ENCODE measurements around the gene SNX32.
A peak's percentile ranks its signal among the peaks of the same experiment; 100 is the strongest.

The SNX32 gene

DNA sequence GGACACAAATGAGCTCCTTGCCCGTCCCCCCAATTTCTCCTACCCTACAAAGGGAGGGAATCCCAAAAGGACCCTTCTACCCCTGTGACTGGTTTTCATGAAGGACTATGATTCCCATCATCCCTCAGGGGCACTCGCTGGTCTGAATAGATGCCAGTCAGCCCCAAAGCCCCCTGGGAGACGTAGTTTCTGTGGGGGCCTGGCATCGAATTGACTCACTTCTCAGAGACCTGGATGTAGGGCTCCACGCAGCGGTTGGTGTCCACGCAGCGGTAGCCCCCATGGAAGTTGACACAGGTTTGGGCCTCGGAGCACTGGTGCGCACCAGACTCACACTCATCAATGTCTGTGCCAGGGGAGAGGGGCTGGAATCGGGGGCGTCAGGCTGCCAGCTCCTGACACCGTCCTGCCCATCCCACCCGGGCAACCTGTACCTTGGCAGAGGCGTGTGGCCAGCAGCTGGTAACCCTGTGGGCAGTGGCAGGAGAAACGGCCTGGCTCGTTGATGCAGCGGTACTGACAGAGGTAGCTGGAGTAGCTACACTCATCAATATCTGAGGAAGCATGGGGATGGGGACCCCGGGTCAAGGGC lies 34.4 kb downstream of the SNX32 start:
- Histone ChIP-seq H3K9ac (ENCODE audit: low read depth in 1 of 2, low read length in 2 of 2) (no peak overlapping the region), H3K4me1 (ENCODE audit: control insufficient read depth in 1 of 2, insufficient read depth in 2 of 2, low read length in 2 of 2) (peaks cover 9 to 17% of the 10 kb centered on the region in 2 donors), H3K4me3 (ENCODE audit: low read depth in 1 of 2, low read length in 2 of 2) (no peak overlapping the region), H3K27ac (ENCODE audit: low read depth, low read length) (no peak overlapping the region), H3K27me3 (ENCODE audit: control insufficient read depth in 1 of 2, insufficient read depth in 2 of 2, low read length in 2 of 2) (no peaks in the 10 kb centered on the region), H3K36me3 (ENCODE audit: control insufficient read depth in 1 of 2, insufficient read depth in 2 of 2, low read length in 2 of 2) (peaks cover 38 to 46% of the 10 kb centered on the region in 2 donors), H3K9me3 (ENCODE audit: control insufficient read depth in 1 of 2, low read length in 2 of 2) (no peaks in the 10 kb centered on the region)

DNA sequence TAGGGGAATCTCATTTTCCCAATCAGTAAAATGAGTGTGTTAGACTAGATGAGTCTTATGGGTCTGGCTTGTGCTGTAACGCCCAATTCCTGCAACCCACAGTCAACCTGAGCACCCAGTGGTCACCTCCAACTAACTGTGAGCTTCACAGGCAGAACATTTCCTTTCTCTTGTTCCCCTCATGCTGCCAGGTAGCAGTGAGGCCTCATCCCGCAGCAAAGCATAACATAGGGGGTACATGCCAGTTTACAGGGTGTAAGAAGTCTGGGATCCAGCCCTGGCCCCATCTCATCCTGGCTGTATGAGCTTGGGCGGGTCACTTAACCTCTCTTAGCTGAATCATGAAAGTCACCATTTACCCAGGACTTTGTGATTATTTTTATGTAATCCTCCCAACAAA lies 35.1 kb downstream of the SNX32 start:
- no peak overlapping the region for H3K9ac ChIP-seq (ENCODE audit: low read depth in 1 of 2, low read length in 2 of 2)
- no peak overlapping the region for H3K27ac ChIP-seq (ENCODE audit: low read depth, low read length)
- peaks cover 12 to 17% of the 10 kb centered on the region in 2 donors for H3K4me1 ChIP-seq (ENCODE audit: control insufficient read depth in 1 of 2, insufficient read depth in 2 of 2, low read length in 2 of 2)
- H3K9me3 ChIP-seq (ENCODE audit: control insufficient read depth in 1 of 2, low read length in 2 of 2): no peaks in the 10 kb centered on the region
- peaks cover 31 to 39% of the 10 kb centered on the region in 2 donors for H3K36me3 ChIP-seq (ENCODE audit: control insufficient read depth in 1 of 2, insufficient read depth in 2 of 2, low read length in 2 of 2)
- H3K27me3 ChIP-seq (ENCODE audit: control insufficient read depth in 1 of 2, insufficient read depth in 2 of 2, low read length in 2 of 2): no peaks in the 10 kb centered on the region
- no peak overlapping the region for H3K4me3 ChIP-seq (ENCODE audit: low read depth in 1 of 2, low read length in 2 of 2)

DNA sequence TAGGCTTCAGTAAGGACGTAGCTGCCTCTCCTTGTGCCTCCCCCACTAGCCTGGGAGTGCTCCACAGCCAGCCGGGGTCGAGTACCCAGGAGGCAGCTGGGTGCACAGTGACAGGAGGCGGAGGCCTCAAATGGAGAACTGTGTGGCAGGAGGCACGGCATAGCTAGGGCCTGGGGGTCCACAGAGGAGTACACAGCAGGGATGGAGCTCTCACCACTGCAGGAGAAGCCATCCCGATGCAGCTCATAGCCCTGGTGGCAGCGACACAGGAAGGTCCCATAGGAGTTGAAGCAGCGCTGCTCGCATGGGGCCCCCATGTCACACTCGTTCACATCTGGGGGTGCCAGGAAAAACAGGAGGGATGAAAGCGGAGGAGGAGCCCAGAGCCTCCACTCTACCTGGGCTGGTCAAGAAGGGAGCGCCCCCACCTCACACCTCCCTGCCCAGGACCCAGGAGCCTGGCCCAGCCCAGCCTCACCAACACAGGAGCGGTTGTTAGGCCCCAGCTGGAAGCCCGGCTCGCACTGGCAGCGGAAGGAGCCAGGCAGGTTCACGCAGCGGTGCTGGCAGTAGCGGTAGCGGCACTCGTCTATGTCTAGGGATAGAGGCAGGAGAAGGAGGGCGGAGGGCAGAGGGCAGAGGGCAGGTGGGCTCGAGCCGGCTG lies 36.0 kb downstream of the SNX32 start:
- Histone ChIP-seq H3K4me1 (ENCODE audit: control insufficient read depth in 1 of 2, insufficient read depth in 2 of 2, low read length in 2 of 2) (peaks cover 12 to 17% of the 10 kb centered on the region in 2 donors), H3K27me3 (ENCODE audit: control insufficient read depth in 1 of 2, insufficient read depth in 2 of 2, low read length in 2 of 2) (no peaks in the 10 kb centered on the region), H3K9ac (ENCODE audit: low read depth in 1 of 2, low read length in 2 of 2) (no peak overlapping the region), H3K9me3 (ENCODE audit: control insufficient read depth in 1 of 2, low read length in 2 of 2) (no peaks in the 10 kb centered on the region), H3K27ac (ENCODE audit: low read depth, low read length) (no peak overlapping the region), H3K4me3 (ENCODE audit: low read depth in 1 of 2, low read length in 2 of 2) (no peak overlapping the region), H3K36me3 (ENCODE audit: control insufficient read depth in 1 of 2, insufficient read depth in 2 of 2, low read length in 2 of 2) (peaks cover 22 to 30% of the 10 kb centered on the region in 2 donors)

DNA sequence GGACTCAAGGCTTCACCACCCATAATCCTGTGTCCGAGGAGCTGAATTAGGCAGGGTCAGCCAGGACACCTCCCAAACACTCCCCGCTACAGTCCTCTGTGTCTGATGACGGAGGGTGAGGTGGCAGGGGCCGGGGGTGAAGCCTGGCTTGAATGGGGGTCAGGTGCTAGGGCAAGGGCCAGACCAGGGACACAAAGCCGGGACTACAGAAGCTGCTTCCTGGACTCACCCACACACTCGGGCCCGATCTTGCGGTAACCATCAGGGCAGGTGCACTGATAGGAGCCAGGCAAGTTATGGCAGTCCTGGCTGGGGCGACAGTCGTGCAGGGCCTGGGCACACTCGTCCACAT lies 36.5 kb downstream of the SNX32 start:
- Histone ChIP-seq H3K9me3 (ENCODE audit: control insufficient read depth in 1 of 2, low read length in 2 of 2) (no peaks in the 10 kb centered on the region), H3K27ac (ENCODE audit: low read depth, low read length) (no peak overlapping the region), H3K27me3 (ENCODE audit: control insufficient read depth in 1 of 2, insufficient read depth in 2 of 2, low read length in 2 of 2) (no peaks in the 10 kb centered on the region), H3K4me3 (ENCODE audit: low read depth in 1 of 2, low read length in 2 of 2) (no peak overlapping the region), H3K4me1 (ENCODE audit: control insufficient read depth in 1 of 2, insufficient read depth in 2 of 2, low read length in 2 of 2) (peaks cover 12 to 17% of the 10 kb centered on the region in 2 donors), H3K36me3 (ENCODE audit: control insufficient read depth in 1 of 2, insufficient read depth in 2 of 2, low read length in 2 of 2) (peaks cover 17 to 25% of the 10 kb centered on the region in 2 donors), H3K9ac (ENCODE audit: low read depth in 1 of 2, low read length in 2 of 2) (no peak overlapping the region)

DNA sequence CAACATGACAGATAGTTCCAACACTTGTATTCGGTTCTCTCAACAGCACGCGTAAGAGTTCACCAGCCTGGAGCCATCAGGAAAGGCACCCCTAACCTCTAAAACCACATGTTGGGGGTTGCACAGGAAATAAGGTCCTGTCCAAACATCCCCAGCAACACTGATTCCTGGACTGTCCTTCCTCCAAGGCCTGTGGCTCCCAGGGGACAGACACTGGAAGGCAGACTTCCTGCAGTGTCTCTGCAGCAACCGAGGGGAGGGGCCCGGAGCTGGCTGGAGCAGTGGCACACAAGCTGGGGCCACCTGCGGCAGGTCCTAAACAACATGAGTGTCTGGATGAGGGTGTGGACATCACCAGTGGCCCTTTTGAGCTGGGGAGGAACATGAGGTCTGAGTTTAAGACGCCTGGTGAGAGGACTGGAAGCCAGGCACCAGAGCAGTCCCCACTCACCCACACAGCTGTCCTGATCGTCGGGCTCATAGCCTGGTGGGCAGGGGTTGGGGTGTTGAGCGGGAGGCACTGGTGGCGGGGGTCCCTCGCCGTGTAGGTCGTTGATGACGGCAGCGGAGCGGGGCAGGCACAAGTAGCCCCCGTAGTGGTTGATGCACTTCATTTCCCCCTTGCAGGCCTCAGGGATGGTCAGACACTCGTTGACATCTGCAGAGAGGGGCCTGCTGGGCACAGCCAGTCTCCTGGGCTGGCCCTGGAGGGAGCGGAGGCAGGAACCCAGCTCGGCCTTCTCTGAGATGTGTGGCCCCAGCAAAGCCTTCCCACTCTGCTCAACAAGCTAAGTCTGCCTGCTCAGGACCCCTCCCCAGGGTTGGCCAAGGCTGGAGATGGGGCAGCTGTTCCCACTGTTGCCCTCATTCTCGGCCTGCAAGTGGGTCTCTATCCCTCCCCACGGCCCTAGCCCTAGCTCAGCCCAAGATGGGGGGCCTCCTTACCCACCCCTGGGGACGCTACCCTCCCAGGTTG lies 37.2 kb downstream of the SNX32 start:
- H3K4me1 ChIP-seq (ENCODE audit: control insufficient read depth in 1 of 2, insufficient read depth in 2 of 2, low read length in 2 of 2): peaks cover 12 to 17% of the 10 kb centered on the region in 2 donors
- H3K36me3 ChIP-seq (ENCODE audit: control insufficient read depth in 1 of 2, insufficient read depth in 2 of 2, low read length in 2 of 2): peaks cover 10 to 18% of the 10 kb centered on the region in 2 donors
- peak overlapping the region in 1 of 2 donors; percentile 48 for H3K9ac ChIP-seq (ENCODE audit: low read depth in 1 of 2, low read length in 2 of 2)
- H3K4me3 ChIP-seq (ENCODE audit: low read depth in 1 of 2, low read length in 2 of 2): no peak overlapping the region
- no peaks in the 10 kb centered on the region for H3K9me3 ChIP-seq (ENCODE audit: control insufficient read depth in 1 of 2, low read length in 2 of 2)
- no peaks in the 10 kb centered on the region for H3K27me3 ChIP-seq (ENCODE audit: control insufficient read depth in 1 of 2, insufficient read depth in 2 of 2, low read length in 2 of 2)
- no peak overlapping the region for H3K27ac ChIP-seq (ENCODE audit: low read depth, low read length)

DNA sequence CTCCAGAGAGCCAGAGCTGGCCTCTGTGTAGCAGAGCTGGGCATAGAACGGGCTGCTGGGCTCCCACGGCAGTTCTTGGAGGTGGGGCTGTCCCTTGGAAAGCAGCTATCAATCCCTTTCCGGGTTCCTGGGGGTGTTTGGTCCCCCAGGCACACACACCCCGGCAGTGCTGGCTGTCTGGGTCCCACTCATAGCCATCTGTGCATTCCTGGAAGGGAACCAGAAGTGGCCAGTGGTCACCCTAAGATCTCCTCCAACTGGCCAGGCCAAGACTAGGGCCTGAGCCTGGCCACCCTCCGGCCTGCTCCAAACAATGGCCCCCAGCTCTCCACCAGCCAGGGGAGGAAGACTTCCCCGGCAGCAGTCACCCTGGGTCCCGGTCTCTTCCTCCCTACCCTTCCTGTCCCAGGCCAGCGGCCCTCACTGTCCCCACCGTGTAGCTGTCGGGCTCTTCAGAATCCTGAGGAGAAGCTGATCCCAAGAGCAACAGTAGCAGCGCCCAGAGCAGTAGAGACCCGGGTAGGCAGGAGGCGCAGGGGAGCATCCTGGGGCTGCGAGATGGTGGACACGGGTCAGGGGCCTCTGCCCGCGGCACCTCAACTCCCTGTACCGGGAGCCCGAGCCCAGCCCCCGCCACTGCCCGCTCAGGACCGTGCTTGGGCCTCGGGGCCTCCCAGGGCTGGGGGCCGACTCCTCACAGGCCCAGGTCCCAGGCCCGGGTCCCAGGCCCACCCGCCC lies 38.2 kb downstream of the SNX32 start:
- peaks cover 12 to 17% of the 10 kb centered on the region in 2 donors for H3K4me1 ChIP-seq (ENCODE audit: control insufficient read depth in 1 of 2, insufficient read depth in 2 of 2, low read length in 2 of 2)
- peak overlapping the region in 1 of 2 donors; percentile 48 for H3K9ac ChIP-seq (ENCODE audit: low read depth in 1 of 2, low read length in 2 of 2)
- peak overlapping the region; percentile 66 for H3K27ac ChIP-seq (ENCODE audit: low read depth, low read length)
- no peaks in the 10 kb centered on the region for H3K27me3 ChIP-seq (ENCODE audit: control insufficient read depth in 1 of 2, insufficient read depth in 2 of 2, low read length in 2 of 2)
- no peaks in the 10 kb centered on the region for H3K9me3 ChIP-seq (ENCODE audit: control insufficient read depth in 1 of 2, low read length in 2 of 2)
- H3K4me3 ChIP-seq (ENCODE audit: low read depth in 1 of 2, low read length in 2 of 2): peak overlapping the region; percentile 22 to 28
- peaks cover 5 to 9% of the 10 kb centered on the region in 2 donors for H3K36me3 ChIP-seq (ENCODE audit: control insufficient read depth in 1 of 2, insufficient read depth in 2 of 2, low read length in 2 of 2)

DNA sequence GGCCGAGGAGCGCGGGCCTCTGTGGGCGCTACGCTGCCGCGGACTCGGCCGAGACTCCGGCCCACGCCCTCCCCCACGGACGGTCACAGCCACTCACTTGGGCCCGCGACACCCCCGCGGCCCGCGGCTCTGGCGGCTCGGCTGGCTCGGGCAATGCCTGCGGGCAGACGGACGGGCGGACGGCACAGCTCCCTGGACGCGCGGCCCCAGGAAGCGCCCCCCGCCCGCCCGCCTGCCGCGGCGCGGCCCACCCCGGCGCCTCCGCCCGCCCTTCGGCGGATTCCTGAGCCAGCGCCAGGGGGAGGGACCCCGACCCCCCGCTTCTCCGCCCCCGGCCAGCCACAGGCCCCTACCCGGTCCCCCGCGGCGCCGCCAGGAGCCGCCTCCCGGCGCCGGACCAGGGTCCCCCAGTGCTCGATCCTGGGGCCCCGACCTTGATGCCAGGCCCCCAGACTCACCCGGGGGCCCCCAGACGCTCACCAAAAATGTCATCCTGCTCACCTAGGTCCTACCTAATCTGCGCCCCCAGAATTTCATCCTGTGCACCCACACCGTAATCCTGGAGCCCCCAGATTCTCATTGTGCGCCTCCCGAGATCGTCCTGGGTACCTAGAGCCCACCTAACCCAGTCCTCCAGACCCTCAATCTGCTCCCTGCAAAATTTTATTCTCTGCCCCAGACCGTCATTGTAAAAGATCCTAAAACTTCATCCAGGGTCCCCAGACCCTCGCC lies 39.0 kb downstream of the SNX32 start, which contains the start of gene EFEMP2:
EFEMP2 (minus strand) TSS at position 215 of the 732 bp plus-strand sequence. CDS start 446 bp downstream, outside the sequence.
- Histone ChIP-seq H3K4me3 (ENCODE audit: low read depth in 1 of 2, low read length in 2 of 2) (peak within 1 kb of the TSS; percentile 69 to 83), H3K27me3 (ENCODE audit: control insufficient read depth in 1 of 2, insufficient read depth in 2 of 2, low read length in 2 of 2) (no peaks in the 10 kb centered on the region), H3K9me3 (ENCODE audit: control insufficient read depth in 1 of 2, low read length in 2 of 2) (no peaks in the 10 kb centered on the region), H3K4me1 (ENCODE audit: control insufficient read depth in 1 of 2, insufficient read depth in 2 of 2, low read length in 2 of 2) (peaks cover 12 to 17% of the 10 kb centered on the region in 2 donors), H3K9ac (ENCODE audit: low read depth in 1 of 2, low read length in 2 of 2) (peak within 1 kb of the TSS; percentile 60 to 73), H3K27ac (ENCODE audit: low read depth, low read length) (peak within 1 kb of the TSS; percentile 78), H3K36me3 (ENCODE audit: control insufficient read depth in 1 of 2, insufficient read depth in 2 of 2, low read length in 2 of 2) (peaks cover 0 to 2% of the 10 kb centered on the region in 2 donors)

DNA sequence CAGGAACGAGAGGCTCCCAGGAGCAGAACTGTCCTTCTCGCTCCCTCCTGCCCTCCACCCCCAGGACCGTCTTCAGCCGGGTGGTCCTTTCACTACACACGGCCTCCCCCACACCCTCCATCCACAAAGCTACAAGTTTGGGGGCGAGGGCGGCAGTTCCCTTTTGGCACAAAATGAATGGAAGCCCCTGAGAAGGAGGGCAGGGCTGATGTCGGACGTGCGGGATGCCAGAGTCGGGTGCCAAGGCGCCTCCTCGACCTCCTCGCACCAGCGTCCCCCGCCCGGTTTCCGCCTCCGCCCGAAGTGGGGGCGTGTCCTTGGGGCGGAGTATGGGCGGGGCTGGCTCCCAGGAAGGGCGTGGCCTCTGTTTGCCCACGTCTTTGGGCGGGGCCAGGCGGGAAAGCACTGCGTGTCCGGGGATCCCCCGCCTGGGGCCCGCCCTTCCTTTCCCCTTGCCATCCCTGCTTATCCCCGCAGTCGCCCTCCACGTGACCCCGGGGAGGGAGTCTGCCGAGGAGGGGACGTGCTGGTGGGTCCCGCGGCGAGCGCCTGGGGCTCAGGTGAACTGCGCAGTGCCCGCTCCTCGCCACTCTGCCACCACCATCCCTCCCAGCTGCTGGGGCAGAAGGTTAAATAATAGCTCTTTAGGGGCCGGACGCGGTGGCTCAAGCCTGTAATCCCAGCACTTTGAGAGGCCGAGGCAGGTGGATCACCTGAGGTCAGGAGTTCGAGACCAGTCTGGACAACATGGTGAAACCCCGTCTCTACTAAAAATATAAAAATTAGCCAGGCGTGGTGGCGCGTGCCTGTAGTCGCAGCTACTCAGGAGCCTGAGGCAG lies 39.8 kb downstream of the SNX32 start:
- H3K4me3 ChIP-seq (ENCODE audit: low read depth in 1 of 2, low read length in 2 of 2): peak overlapping the region; percentile 69 to 83
- peak overlapping the region; percentile 60 to 73 for H3K9ac ChIP-seq (ENCODE audit: low read depth in 1 of 2, low read length in 2 of 2)
- no peaks in the 10 kb centered on the region for H3K9me3 ChIP-seq (ENCODE audit: control insufficient read depth in 1 of 2, low read length in 2 of 2)
- peak overlapping the region; percentile 56 for H3K27ac ChIP-seq (ENCODE audit: low read depth, low read length)
- no peaks in the 10 kb centered on the region for H3K36me3 ChIP-seq (ENCODE audit: control insufficient read depth in 1 of 2, insufficient read depth in 2 of 2, low read length in 2 of 2)
- peaks cover 12 to 17% of the 10 kb centered on the region in 2 donors for H3K4me1 ChIP-seq (ENCODE audit: control insufficient read depth in 1 of 2, insufficient read depth in 2 of 2, low read length in 2 of 2)
- H3K27me3 ChIP-seq (ENCODE audit: control insufficient read depth in 1 of 2, insufficient read depth in 2 of 2, low read length in 2 of 2): no peaks in the 10 kb centered on the region

Data from duodenal mucosa (tissue), 2 donors.